GM12872 (cell line): ENCODE results near the gene MAP1B.

Source experiments
- TF ChIP-seq, protein P1 (sequence below): IDR thresholded peaks from 3 replicates; pipeline ENCODE4 v1.5.1; 2011; ENCODE audit warnings: low read depth, mild to moderate bottlenecking, low read length, moderate library complexity; ENCODE audit not compliant: insufficient read depth

Gene MAP1B

DNA sequence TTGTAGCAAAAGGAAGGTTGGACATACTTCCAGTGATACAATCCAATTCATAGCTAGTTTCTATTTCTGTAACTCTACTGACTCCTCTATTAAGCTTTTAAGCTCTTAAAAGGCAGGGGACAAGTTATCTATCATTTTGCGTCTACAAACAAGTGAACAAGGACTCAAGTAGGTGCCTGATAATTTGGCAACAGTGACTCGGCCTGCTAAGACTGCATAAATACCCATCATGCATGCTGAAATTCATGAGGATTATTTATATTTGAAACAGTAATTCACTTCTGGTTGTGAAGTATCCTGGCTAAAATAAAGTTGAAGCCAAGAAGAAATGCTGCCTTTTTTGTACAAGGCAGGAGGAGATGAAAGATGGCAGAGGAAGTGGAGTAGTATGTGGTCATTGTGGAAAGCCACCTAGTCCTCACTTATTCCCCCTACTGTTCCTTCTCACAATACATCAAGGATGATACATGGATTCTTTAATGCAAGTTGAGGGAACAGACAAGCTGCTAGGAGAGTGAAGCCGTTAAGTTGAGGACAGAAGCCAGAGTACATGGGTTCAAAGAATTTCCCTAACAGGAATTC is 138.8 kb downstream of the MAP1B start:
- TF ChIP-seq, protein P1, sequence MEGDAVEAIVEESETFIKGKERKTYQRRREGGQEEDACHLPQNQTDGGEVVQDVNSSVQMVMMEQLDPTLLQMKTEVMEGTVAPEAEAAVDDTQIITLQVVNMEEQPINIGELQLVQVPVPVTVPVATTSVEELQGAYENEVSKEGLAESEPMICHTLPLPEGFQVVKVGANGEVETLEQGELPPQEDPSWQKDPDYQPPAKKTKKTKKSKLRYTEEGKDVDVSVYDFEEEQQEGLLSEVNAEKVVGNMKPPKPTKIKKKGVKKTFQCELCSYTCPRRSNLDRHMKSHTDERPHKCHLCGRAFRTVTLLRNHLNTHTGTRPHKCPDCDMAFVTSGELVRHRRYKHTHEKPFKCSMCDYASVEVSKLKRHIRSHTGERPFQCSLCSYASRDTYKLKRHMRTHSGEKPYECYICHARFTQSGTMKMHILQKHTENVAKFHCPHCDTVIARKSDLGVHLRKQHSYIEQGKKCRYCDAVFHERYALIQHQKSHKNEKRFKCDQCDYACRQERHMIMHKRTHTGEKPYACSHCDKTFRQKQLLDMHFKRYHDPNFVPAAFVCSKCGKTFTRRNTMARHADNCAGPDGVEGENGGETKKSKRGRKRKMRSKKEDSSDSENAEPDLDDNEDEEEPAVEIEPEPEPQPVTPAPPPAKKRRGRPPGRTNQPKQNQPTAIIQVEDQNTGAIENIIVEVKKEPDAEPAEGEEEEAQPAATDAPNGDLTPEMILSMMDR = no peak

DNA sequence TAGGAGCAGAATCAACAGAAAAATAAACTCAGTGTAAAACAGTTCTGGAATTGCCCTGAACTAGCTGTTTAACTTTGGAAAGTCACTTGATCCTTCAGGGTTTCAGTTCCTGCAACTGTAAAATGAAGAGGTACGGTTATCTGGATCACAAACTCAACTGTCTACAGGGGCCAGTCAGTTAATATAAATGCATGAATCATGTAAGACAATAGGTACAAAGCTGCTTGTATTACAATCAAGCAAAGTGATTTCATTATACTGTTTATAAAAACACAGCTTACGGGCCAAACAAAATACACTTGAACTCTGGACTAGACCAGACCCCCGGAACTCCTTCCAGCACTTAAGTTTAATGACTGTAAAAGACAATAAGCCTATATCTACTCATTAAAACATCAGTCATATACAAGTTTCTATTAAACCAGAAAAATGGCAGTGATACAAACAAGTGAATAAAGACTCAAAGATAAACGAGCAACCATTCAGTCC is 139.7 kb downstream of the MAP1B start:
- TF ChIP-seq, protein P1 = no peak

DNA sequence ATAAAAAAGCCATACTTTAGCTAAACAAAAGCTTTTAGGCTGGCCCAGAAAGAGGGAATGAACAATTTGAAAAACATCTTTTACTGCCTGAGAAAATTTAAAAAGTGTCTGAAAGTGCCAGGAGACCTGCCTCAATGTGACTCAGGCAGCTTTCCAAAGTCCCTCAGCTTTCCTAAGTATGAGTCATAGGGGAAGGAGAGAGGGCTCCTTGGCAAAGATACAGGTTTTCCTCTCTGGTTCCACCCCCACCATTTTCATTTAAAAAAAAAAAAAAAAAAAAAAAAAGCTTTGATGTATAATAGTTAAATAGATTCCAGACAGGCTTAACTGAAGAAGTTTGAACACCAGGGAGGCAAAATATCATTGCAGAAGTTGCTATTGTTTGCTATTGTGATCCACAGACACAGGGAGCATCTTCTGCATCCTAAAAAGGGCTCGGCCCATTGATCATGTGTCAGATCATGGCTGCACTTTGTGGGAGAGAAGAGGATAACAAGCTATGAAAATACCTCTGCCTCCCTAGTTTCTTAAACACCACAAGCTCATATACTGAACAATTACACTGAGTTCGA is 141.2 kb downstream of the MAP1B start:
- TF ChIP-seq, protein P1 = no peak

DNA sequence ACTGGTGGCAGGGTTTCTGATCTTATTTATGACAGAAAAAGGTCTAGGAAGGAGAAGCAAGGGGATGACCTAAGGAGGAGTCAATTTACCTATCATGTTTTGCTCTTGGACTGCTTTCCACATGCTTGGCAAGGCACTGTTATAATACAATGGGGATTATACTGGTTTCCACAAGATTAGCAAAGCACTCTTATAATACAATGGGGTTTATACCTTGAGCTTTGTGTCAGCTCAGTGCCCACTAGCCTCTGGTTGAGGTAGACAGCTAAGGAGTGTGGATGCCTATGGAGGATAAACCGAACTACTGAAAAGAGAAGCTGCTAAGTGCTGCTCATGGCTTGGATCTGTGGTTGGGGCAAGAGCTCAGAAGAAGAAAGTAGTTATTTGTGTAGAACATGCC is 144.1 kb downstream of the MAP1B start:
- TF ChIP-seq, protein P1 = no peak

DNA sequence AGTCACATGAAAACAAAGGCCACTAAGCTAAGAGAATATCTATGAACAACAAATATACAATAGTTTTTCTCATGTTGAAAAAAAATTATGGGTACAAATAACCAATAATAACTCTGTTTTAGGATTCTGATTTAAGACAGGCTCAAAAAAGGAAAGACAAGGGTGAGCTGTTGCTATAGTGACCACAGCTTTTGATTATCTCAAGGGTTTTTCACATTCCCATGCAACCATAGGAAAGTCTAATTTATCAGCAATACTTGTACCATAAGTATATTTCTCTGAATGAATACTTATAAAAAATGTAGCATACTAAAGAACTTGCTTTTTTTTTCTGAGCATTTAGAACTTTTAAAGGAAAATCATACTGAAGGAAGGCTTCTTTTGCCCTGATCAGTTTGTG is 144.7 kb downstream of the MAP1B start:
- TF ChIP-seq, protein P1 = no peak

DNA sequence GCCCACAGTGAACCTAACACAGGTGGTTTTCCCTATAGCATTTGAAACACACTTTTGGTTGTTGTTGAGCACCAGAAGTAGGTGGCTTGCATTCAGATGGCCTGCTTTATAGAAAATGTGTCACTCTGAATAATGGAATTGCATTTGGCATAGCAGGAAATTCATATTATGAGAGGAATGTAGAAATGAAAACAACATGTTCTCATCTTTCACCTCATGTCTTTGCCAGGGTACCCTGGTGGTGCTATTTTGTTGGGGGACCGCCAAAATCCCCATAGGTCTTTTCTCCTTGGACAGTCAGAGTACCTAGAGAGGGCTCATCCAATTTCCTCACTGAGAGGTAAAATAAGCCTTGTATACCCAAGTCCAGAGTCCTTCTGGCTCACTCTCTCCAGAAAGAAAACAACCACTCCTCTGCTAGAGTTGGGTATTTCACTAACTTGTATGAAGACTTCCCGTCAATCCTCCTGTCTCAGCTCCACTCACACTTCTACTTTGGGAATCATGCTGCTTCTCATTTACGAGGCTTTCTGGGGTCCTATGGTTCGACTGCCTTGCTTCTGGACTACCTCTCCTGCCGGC is 145.4 kb downstream of the MAP1B start:
- TF ChIP-seq, protein P1 = no peak

DNA sequence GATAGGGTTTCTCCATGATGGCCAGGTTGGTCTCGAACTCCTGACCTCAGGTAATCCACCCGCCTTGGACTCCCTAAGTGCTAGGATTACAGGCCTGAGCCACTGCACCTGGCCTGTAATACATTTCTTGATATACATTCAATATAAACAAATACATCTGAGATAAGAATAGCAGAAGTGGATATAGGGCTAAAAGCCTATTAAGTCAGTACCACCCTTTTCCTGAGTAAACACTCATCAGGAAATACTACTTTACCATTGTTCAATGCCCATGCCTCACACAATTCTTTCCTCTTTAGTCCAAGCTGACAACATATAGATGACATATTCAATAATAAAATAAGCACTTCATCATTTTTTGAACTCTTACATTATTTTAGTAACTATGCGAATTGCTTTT is 148.0 kb downstream of the MAP1B start:
- TF ChIP-seq, protein P1 = no peak
